Heart left ventricle (tissue), 16 donors: ENCODE data around the gene GPR39. TPM values are rescaled to one million over a fixed set of nuclear protein-coding genes. Genes with fewer than 3 reads are reported as not detected.

Experiments used
- ATAC-seq, 4 donors: fragments of 200-7000 bp; cut with Tn5 transposase; one replicate each; pipeline ENCODE4 v1.9.1; 2020 to 2022; ENCODE audit warnings: moderate library complexity in 4 of 4, mild to moderate bottlenecking in 3 of 4, moderate number of reproducible peaks in 1 of 4
- DNase-seq, 5 donors: peaks; one replicate each; pipeline ENCODE4 v3.0.0-alpha.2; 2020
- H3K27ac ChIP-seq, 12 donors: fragments of 200-600 bp; sonication (generic) in 4 of 12; one replicate each; pipeline versions ENCODE4 v1.5.0 to v1.8.0; 2016 to 2022; ENCODE audit warnings: mild to moderate bottlenecking in 2 of 12
- H3K27me3 ChIP-seq, 9 donors: fragments of 200-600 bp; sonication (generic) in 2 of 9; one replicate each; pipeline versions ENCODE4 v1.5.1 to v1.8.0; 2016 to 2022; ENCODE audit warnings: mild to moderate bottlenecking in 3 of 9
- H3K36me3 ChIP-seq, 9 donors: fragments of 200-600 bp; sonication (generic) in 2 of 9; one replicate each; pipeline versions ENCODE4 v1.5.0 to v1.8.0; 2018 to 2022; ENCODE audit warnings: mild to moderate bottlenecking in 2 of 9
- H3K4me1 ChIP-seq, 12 donors: fragments of 200-600 bp; sonication (generic) in 4 of 12; one replicate each; pipeline versions ENCODE4 v1.5.0 to v1.8.0; 2016 to 2022; ENCODE audit warnings: mild to moderate bottlenecking in 3 of 12
- H3K4me3 ChIP-seq, 12 donors: fragments of 200-600 bp; sonication (generic) in 4 of 12; one replicate each; pipeline versions ENCODE4 v1.5.0 to v1.8.0; 2017 to 2022; ENCODE audit warnings: mild to moderate bottlenecking in 9 of 12, moderate library complexity in 4 of 12
- H3K9me3 ChIP-seq, 12 donors: fragments of 200-600 bp; sonication (generic) in 4 of 12; one replicate each; pipeline versions ENCODE4 v1.5.0 to v1.8.0; 2016 to 2022; ENCODE audit warnings: mild to moderate bottlenecking in 1 of 12
- CTCF ChIP-seq, 12 donors: fragments of 200-600 bp; sonication (generic) in 4 of 12; IDR thresholded peaks; one replicate each; pipeline versions ENCODE4 v1.5.0 to v1.8.0; 2018 to 2022; ENCODE audit warnings: antibody characterized with exemption in 12 of 12, mild to moderate bottlenecking in 5 of 12
- POLR2A ChIP-seq, 2 donors: fragments of 450-650 bp; IDR thresholded peaks; one replicate each; pipeline ENCODE4 v1.6.1; 2017; ENCODE audit warnings: antibody characterized with exemption in 2 of 2, mild to moderate bottlenecking in 2 of 2, moderate library complexity in 2 of 2
- WGBS, 4 donors: extraction: QIAGEN DNeasy Blood & Tissue Kit in 2 of 4; methylation state at CpG; one replicate each; pipeline versions ENCODE4 v1.1.5 to v1.1.7; 2013 to 2018; 5-methylcytosine and 5-hydroxymethylcytosine counted together
- intact Hi-C, 10 donors: fragments of 100-400 bp; cut with DNase I; formaldehyde crosslinking; loops; one replicate each; pipeline versions ENCODE4 v1.11.1 to v1.14.2; 2022
- polyA plus RNA-seq, 2 donors: library from polyadenylated mRNA; stranded (reverse); fragments of 200-250 nt; gene quantifications; one replicate each; pipeline ENCODE4 v1.2.3, GENCODE V29; 2013
- total RNA-seq, 9 donors: library from RNA; depleted of rRNA in 2 of 9; stranded (reverse); fragments of >200 nt in 2 of 9; fragmentation: NEBNext Ultra II Directional in 3 of 9; extraction: Animal tissue kit (Norgen Biotek cat#: 25700) in 3 of 9; gene quantifications; one replicate each; pipeline versions ENCODE4 v1.1.0 to v1.2.4, GENCODE V29; 2016 to 2023
- donor health status: ischemic (EF 13 %, LVEDD 7.1; RV severe dilation, severe dysfunction).
- donor health status: healthy with polysubstance abuse.
- donor health status: DM: no; HTN: yes; CAD: no.
- donor health status: DM: no; HTN: no; CAD: no.
- donor health status: ischemic (EF 25% LVEDD 6.9; RV normal size, moderate dysfunction).
- donor health status: ischemic (EF 25% LVEDD 5.7; RV mildly dilated, moderate dysfunction).
- donor health status: healthy.
- donor health status: DM: yes; HTN: yes; CAD: no.
- donor health status: ischemic (EF 35%, LVEDD 5.7; RV mildly dilated, moderate dysfunction).
- donor health status: nonischemic (EF 11% LVEDD 7.7; RV severe dilation, severe dysfunction).
- donor health status: DM: yes; HTN: yes; CAD: no.
- donor health status: PGD.
- donor health status: ischemic (EF 29% LVEDD 5.4; RV normal size, mild dysfunction).
- donor health status: nonischemic (EF 23%, LVEDD 6.1; RV moderate dilation, normal function).

GPR39 gene
- total and polyA plus RNA-seq, 11 donors: 0.11 TPM; not detected in 10

DNA sequence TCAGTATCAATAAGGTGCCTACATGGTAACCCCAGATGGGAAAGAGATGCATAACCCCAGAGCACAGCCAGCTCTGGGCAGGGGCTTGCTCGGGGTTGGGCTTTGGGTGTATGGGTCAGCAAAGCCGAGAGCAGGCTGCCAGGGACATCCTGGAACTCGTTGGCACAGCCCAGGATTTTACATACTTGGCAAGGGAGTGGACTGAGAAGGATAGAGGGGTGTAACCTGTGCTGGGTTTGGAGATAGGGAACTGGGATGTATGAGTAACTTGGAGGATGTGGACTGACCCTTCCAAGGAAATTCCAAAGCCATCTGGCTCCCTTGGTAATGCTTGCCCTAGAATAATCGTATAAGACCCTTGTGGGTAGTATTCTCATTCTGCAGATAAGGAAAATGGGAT, 44.2 kb downstream of the GPR39 start:
- intact Hi-C loops: no loop called here
- no peak for ATAC-seq
- Histone ChIP-seq H3K36me3 (no peaks in the 10 kb centered on the region), H3K4me1 (no peaks in the 10 kb centered on the region), H3K9me3 (peaks cover 0 to 22% (median 9%) of the 10 kb centered on the region in 12 donors), H3K4me3 (no peak overlapping the region), H3K27ac (no peak overlapping the region), H3K27me3 (peaks cover 0 to 11% (median 0%) of the 10 kb centered on the region in 9 donors)
- no peak for TF ChIP-seq POLR2A (IDR thresholded peaks at IDR 0.05)
- TF ChIP-seq CTCF (IDR thresholded peaks at IDR 0.05): no peak
- WGBS, 4 donors: 35 to 45% (median 40%) methylated on average over 4 of the region's 4 CpGs
- no peak for DNase-seq

GRCh38 chr2:132462236-132462635, 45.6 kb downstream of the GPR39 start:
- TF ChIP-seq CTCF (IDR thresholded peaks at IDR 0.05) (no peak), POLR2A (IDR thresholded peaks at IDR 0.05) (no peak)
- DNase-seq: no peak
- intact Hi-C loops: no loop called here
- H3K9me3 ChIP-seq: peaks cover 0 to 37% (median 21%) of the 10 kb centered on the region in 12 donors
- no peaks in the 10 kb centered on the region for H3K36me3 ChIP-seq
- H3K27me3 ChIP-seq: peaks cover 0 to 11% (median 0%) of the 10 kb centered on the region in 9 donors
- 36 to 86% (median 54%) methylated on average over 1 of the region's 1 CpG for WGBS, 4 donors
- no peak overlapping the region for H3K27ac ChIP-seq
- ATAC-seq: no peak
- no peak overlapping the region for H3K4me3 ChIP-seq
- H3K4me1 ChIP-seq: no peaks in the 10 kb centered on the region

DNA sequence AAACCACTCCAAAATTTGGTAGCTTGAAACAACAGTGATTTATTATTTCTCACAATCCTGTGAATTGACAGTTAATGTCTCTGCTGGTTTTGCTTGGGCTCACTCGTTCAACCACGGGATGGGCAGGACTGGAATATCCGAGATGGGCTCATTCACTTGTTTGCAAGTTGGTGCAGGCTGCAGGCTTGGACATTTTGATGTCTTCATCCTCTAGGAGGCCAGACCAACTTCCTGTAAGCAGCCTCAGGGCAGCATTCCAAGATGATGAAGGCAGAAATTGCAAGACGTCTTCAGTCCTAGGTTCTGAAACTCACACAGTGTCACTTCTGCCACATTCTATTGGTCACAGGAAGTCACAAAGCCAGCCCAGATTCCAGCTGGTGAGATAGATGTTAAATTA, 47.1 kb downstream of the GPR39 start:
- peaks cover 0 to 51% (median 26%) of the 10 kb centered on the region in 12 donors for H3K9me3 ChIP-seq
- no peak for TF ChIP-seq CTCF (IDR thresholded peaks at IDR 0.05)
- no peak for TF ChIP-seq POLR2A (IDR thresholded peaks at IDR 0.05)
- H3K36me3 ChIP-seq: no peaks in the 10 kb centered on the region
- ATAC-seq: no peak
- no peaks in the 10 kb centered on the region for H3K4me1 ChIP-seq
- peaks cover 0 to 11% (median 0%) of the 10 kb centered on the region in 9 donors for H3K27me3 ChIP-seq
- intact Hi-C loops: no loop called here
- no peak for DNase-seq
- H3K4me3 ChIP-seq: no peak overlapping the region
- no peak overlapping the region for H3K27ac ChIP-seq
- 72 to 84% (median 81%) methylated on average over 4 of the region's 4 CpGs for WGBS, 4 donors

- TF ChIP-seq POLR2A (IDR thresholded peaks at IDR 0.05) (no peak), CTCF (IDR thresholded peaks at IDR 0.05) (no peak)
- ATAC-seq: no peak
- Histone ChIP-seq H3K9me3 (peaks cover 0 to 60% (median 26%) of the 10 kb centered on the region in 12 donors), H3K4me1 (no peaks in the 10 kb centered on the region), H3K27ac (no peak overlapping the region), H3K4me3 (no peak overlapping the region), H3K27me3 (peaks cover 0 to 2% (median 0%) of the 10 kb centered on the region in 9 donors), H3K36me3 (no peaks in the 10 kb centered on the region)
- WGBS, 4 donors: 74 to 85% (median 83%) methylated on average over 1 of the region's 1 CpG
- DNase-seq: no peak
- intact Hi-C loops: no loop called here
Observed at GRCh38 chr2:132465917-132466316, 49.3 kb downstream of the GPR39 start.
